Fibroblast of lung (primary cell): ENCODE results near the gene CDKN2B-AS1. TPM values are rescaled to one million over a fixed set of nuclear protein-coding genes. Genes with fewer than 3 reads are reported as not detected.

Source experiments
- DNase-seq, 2 donors: peaks; one replicate each; pipeline versions ENCODE4 v3.0.0 to v3.0.0-alpha.2; 2010; ENCODE audit warnings: low read depth in 2 of 2
- H2AFZ ChIP-seq: 2 replicates; pipeline ENCODE4 v1.5.1; 2012; ENCODE audit warnings: low read length, control low read depth, inconsistent platforms
- H3K27ac ChIP-seq: 2 replicates; pipeline ENCODE4 v1.5.1; 2011; ENCODE audit warnings: low read length, control low read depth; ENCODE audit not compliant: insufficient read depth
- H3K27me3 ChIP-seq: 2 replicates; pipeline ENCODE4 v1.5.1; 2011; ENCODE audit warnings: mild to moderate bottlenecking, low read length; ENCODE audit not compliant: control insufficient read depth, insufficient read depth
- H3K36me3 ChIP-seq: 2 replicates; pipeline ENCODE4 v1.5.1; 2011; ENCODE audit warnings: low read length; ENCODE audit not compliant: control insufficient read depth, insufficient read depth
- H3K4me1 ChIP-seq: 2 replicates; pipeline ENCODE4 v1.5.1; 2011; ENCODE audit warnings: low read length; ENCODE audit not compliant: control insufficient read depth, insufficient read depth; ENCODE audit errors: extremely low read depth
- H3K4me2 ChIP-seq: 2 replicates; pipeline ENCODE4 v1.5.1; 2011; ENCODE audit warnings: low read length, control low read depth; ENCODE audit not compliant: insufficient read depth; ENCODE audit errors: extremely low read depth
- H3K4me3 ChIP-seq, 4 experiments: fragments of 200-600 bp in 1 of 4; sonication (generic) in 1 of 4; replicated peaks in 1 of 4; 2 replicates each; pipeline ENCODE4 v1.5.1; 2011 to 2016; ENCODE audit warnings: low read length in 4 of 4, low read depth in 3 of 4, mild to moderate bottlenecking in 3 of 4, control low read depth in 2 of 4, inconsistent platforms in 1 of 4, mixed read lengths in 1 of 4; ENCODE audit not compliant: insufficient read depth in 1 of 4; ENCODE audit errors: control extremely low read depth in 1 of 4
- H3K79me2 ChIP-seq: 2 replicates; pipeline ENCODE4 v1.5.1; 2012; ENCODE audit warnings: mild to moderate bottlenecking, low read length, inconsistent platforms; ENCODE audit not compliant: control insufficient read depth, insufficient read depth
- H3K9ac ChIP-seq: 2 replicates; pipeline ENCODE4 v1.5.1; 2011; ENCODE audit warnings: mild to moderate bottlenecking, low read length, control low read depth; ENCODE audit not compliant: insufficient read depth
- H3K9me3 ChIP-seq: 2 replicates; pipeline ENCODE4 v1.5.1; 2012; ENCODE audit warnings: low read depth, low read length; ENCODE audit not compliant: control insufficient read depth, insufficient read depth
- H4K20me1 ChIP-seq: 2 replicates; pipeline ENCODE4 v1.5.1; 2011; ENCODE audit warnings: low read length; ENCODE audit not compliant: control insufficient read depth, insufficient read depth; ENCODE audit errors: extremely low read depth
- EZH2 ChIP-seq: IDR thresholded peaks from 2 replicates; pipeline ENCODE4 v1.5.1; 2012; ENCODE audit warnings: low read length, control low read depth, mild to moderate bottlenecking; ENCODE audit errors: missing control alignments
- polyA plus RNA-seq, 2 donors: library from polyadenylated mRNA; depleted of rRNA in 1 of 2; stranded (reverse) in 1 of 2; unstranded in 1 of 2; fragments of >200 nt; gene quantifications; 2 replicates each; pipeline ENCODE4 v1.2.1, GENCODE V29; 2011 to 2012; ENCODE audit warnings: missing spikeins in 1 of 2
- total RNA-seq: library from RNA; depleted of rRNA; stranded (reverse); fragments of >200 nt; gene quantifications from 2 replicates; pipeline ENCODE4 v1.2.1, GENCODE V29; 2014
- TF ChIP-seq, protein P1 (sequence below), 2 donors: IDR thresholded peaks in 1 of 2; conservative IDR thresholded peaks in 1 of 2; 1 replicate in 1 of 2; 2 replicates in 1 of 2; pipeline ENCODE4 v1.5.1; 2011 to 2012; ENCODE audit warnings: low read length in 2 of 2, control low read depth in 1 of 2, inconsistent platforms in 1 of 2, low read depth in 1 of 2, mild to moderate bottlenecking in 1 of 2

Gene CDKN2B-AS1
- total and polyA plus RNA-seq, 2 donors (not counting 1 experiment from before 2014, with no cell fraction given) = 1.1 to 7.6 TPM

DNA sequence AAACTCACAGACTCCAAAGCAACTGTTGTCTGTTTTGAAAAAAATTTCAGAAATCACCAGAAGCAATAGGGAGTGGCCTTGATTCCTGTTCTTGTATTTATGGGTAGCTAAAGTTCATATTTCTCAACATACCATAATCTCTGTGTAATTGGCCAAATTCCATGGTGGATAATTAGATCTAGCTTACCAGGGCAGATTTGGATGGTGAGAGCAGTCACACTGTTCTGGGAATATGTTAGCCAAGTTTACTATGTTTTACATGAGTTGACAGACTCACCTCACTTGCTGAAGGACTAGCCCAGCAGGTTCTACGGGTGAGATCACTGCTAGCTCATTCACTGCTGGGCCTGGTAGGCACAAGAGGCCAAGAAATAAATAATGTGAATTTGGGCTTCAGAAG lies 47.2 kb downstream of the CDKN2B-AS1 start:
- H3K4me2 ChIP-seq = no peak overlapping the region
- no peak overlapping the region for H2AFZ ChIP-seq
- H3K36me3 ChIP-seq = no peaks in the 10 kb centered on the region
- H3K79me2 ChIP-seq = no peaks in the 10 kb centered on the region
- no peak overlapping the region for H3K4me3 ChIP-seq
- H3K9ac ChIP-seq = no peak overlapping the region
- no peak for TF ChIP-seq EZH2
- TF ChIP-seq, protein P1, sequence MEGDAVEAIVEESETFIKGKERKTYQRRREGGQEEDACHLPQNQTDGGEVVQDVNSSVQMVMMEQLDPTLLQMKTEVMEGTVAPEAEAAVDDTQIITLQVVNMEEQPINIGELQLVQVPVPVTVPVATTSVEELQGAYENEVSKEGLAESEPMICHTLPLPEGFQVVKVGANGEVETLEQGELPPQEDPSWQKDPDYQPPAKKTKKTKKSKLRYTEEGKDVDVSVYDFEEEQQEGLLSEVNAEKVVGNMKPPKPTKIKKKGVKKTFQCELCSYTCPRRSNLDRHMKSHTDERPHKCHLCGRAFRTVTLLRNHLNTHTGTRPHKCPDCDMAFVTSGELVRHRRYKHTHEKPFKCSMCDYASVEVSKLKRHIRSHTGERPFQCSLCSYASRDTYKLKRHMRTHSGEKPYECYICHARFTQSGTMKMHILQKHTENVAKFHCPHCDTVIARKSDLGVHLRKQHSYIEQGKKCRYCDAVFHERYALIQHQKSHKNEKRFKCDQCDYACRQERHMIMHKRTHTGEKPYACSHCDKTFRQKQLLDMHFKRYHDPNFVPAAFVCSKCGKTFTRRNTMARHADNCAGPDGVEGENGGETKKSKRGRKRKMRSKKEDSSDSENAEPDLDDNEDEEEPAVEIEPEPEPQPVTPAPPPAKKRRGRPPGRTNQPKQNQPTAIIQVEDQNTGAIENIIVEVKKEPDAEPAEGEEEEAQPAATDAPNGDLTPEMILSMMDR (conservative IDR thresholded peaks at IDR 0.05 in 1 of 2, IDR thresholded peaks at IDR 0.05 in 1 of 2; ENCODE audit: low read depth in 1 of 2, low read length in 2 of 2) = no peak
- H3K4me1 ChIP-seq = peaks cover 32% of the 10 kb centered on the region
- H4K20me1 ChIP-seq = no peaks in the 10 kb centered on the region
- no peaks in the 10 kb centered on the region for H3K9me3 ChIP-seq
- peak; percentile 46 to 59 for DNase-seq
- no peaks in the 10 kb centered on the region for H3K27me3 ChIP-seq
- no peak overlapping the region for H3K27ac ChIP-seq

DNA sequence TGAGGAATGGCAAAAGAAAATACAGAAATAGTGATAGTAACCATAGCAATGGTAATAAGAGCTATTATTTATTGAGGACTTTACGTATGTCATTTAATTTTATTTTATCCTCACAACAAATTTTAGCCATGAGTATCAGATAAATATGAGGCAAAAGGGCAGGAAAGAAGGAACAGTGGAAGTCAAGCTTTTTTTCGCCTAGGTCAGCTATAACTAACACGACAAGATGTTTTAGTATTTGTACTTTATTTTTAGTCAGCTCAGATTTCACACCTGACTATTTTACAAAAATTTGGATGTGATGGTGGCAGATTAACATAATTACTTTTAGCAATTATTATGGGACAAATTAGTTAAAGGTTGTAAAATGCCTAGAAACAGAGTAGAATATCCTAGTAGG lies 49.3 kb downstream of the CDKN2B-AS1 start:
- TF ChIP-seq EZH2 = no peak
- TF ChIP-seq, protein P1 (conservative IDR thresholded peaks at IDR 0.05 in 1 of 2, IDR thresholded peaks at IDR 0.05 in 1 of 2; ENCODE audit: low read depth in 1 of 2, low read length in 2 of 2) = no peak
- H3K4me1 ChIP-seq = peaks cover 27% of the 10 kb centered on the region
- no peaks in the 10 kb centered on the region for H3K27me3 ChIP-seq
- no peak overlapping the region for H3K9ac ChIP-seq
- H3K4me3 ChIP-seq = no peak overlapping the region
- no peak overlapping the region for H3K4me2 ChIP-seq
- no peaks in the 10 kb centered on the region for H3K79me2 ChIP-seq
- no peaks in the 10 kb centered on the region for H3K9me3 ChIP-seq
- H4K20me1 ChIP-seq = no peaks in the 10 kb centered on the region
- H3K27ac ChIP-seq = no peak overlapping the region
- H3K36me3 ChIP-seq = no peaks in the 10 kb centered on the region
- no peak overlapping the region for H2AFZ ChIP-seq
- no peak for DNase-seq

DNA sequence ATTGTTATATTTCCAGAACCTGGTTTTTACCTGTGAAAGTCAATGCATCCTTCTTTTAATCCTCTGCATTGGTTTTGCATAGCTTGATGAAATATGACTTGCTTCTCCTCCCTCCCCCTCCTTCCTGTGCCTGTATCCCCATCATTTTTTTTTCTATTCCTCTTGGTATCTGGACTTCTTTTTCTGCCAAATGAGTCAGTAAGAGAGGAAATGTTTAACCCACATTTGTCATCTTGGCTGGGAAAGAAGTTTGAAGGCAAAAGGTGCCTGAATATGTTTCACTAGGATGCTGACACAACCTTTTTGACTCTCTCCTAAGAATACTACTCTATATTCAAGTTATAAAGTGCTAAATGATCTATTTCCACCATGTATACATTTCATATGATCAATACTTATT lies 50.0 kb downstream of the CDKN2B-AS1 start:
- TF ChIP-seq, protein P1 (conservative IDR thresholded peaks at IDR 0.05 in 1 of 2, IDR thresholded peaks at IDR 0.05 in 1 of 2; ENCODE audit: low read depth in 1 of 2, low read length in 2 of 2) = no peak
- no peak for TF ChIP-seq EZH2

More for the DNA sequence above, 50.0 kb downstream of the CDKN2B-AS1 start:
- peaks cover 21% of the 10 kb centered on the region for H3K4me1 ChIP-seq
- no peak overlapping the region for H2AFZ ChIP-seq
- no peaks in the 10 kb centered on the region for H3K79me2 ChIP-seq
- H3K9me3 ChIP-seq = no peaks in the 10 kb centered on the region
- no peak overlapping the region for H3K4me2 ChIP-seq
- no peaks in the 10 kb centered on the region for H4K20me1 ChIP-seq
- H3K9ac ChIP-seq = no peak overlapping the region
- no peaks in the 10 kb centered on the region for H3K36me3 ChIP-seq
- no peak overlapping the region for H3K4me3 ChIP-seq
- H3K27ac ChIP-seq = no peak overlapping the region
- DNase-seq = peak; percentile 84 to 94
- H3K27me3 ChIP-seq = no peaks in the 10 kb centered on the region
